HPDE6-E6E7 (cell line): ENCODE measurements around the gene INPP5D.

Experiments
- DNase-seq: peaks from one replicate; pipeline ENCODE4 v3.0.0; 2011; ENCODE audit warnings: missing footprints; ENCODE audit errors: extremely low spot score

Gene INPP5D

GRCh38 chr2:233075966-233076339 lies 15.8 kb downstream of the INPP5D start:
- no peak for DNase-seq

GRCh38 chr2:233076749-233077148 lies 16.6 kb downstream of the INPP5D start:
- DNase-seq, result no peak

GRCh38 chr2:233079473-233079877 lies 19.3 kb downstream of the INPP5D start:
- DNase-seq, result no peak

- no peak for DNase-seq
Observed at GRCh38 chr2:233079953-233080835, 20.1 kb downstream of the INPP5D start.

GRCh38 chr2:233080836-233081229 lies 20.7 kb downstream of the INPP5D start:
- no peak for DNase-seq

GRCh38 chr2:233081232-233081730 lies 21.1 kb downstream of the INPP5D start:
- no peak for DNase-seq

- DNase-seq, result no peak
Observed at GRCh38 chr2:233081731-233082221, 21.6 kb downstream of the INPP5D start.

- no peak for DNase-seq
Observed at GRCh38 chr2:233082222-233082930, 22.2 kb downstream of the INPP5D start.

GRCh38 chr2:233082931-233083755 lies 23.0 kb downstream of the INPP5D start:
- DNase-seq, result no peak

GRCh38 chr2:233083782-233084181 lies 23.6 kb downstream of the INPP5D start:
- no peak for DNase-seq

GRCh38 chr2:233084488-233084887 lies 24.3 kb downstream of the INPP5D start:
- no peak for DNase-seq

GRCh38 chr2:233085037-233085838 lies 25.1 kb downstream of the INPP5D start:
- no peak for DNase-seq

GRCh38 chr2:233085839-233086150 lies 25.7 kb downstream of the INPP5D start:
- DNase-seq, result no peak

- no peak for DNase-seq
Observed at GRCh38 chr2:233087713-233088112, 27.6 kb downstream of the INPP5D start.

GRCh38 chr2:233088972-233089345 lies 28.8 kb downstream of the INPP5D start:
- DNase-seq, result no peak

GRCh38 chr2:233089851-233090250 lies 29.7 kb downstream of the INPP5D start:
- no peak for DNase-seq

- DNase-seq, result no peak
Observed at GRCh38 chr2:233090879-233091278, 30.7 kb downstream of the INPP5D start.

- DNase-seq, result no peak
Observed at GRCh38 chr2:233091595-233092375, 31.6 kb downstream of the INPP5D start.

- no peak for DNase-seq
Observed at GRCh38 chr2:233092432-233093165, 32.5 kb downstream of the INPP5D start.

GRCh38 chr2:233093166-233093448 lies 33.0 kb downstream of the INPP5D start:
- DNase-seq, result no peak
